Neural cell (in vitro differentiated cells): ENCODE results near the gene MSI2. TPM values are rescaled to one million over a fixed set of nuclear protein-coding genes. Genes with fewer than 3 reads are reported as not detected.

ENCODE experiments used
- H2AFZ ChIP-seq: fragments of 200-600, 300-800 bp; sonication (generic), shearing (Covaris generic); 2 replicates; pipeline ENCODE4 v1.6.0; 2014; ENCODE audit warnings: low read depth, mild to moderate bottlenecking, antibody characterized with exemption, low read length, moderate library complexity
- H3F3A ChIP-seq: fragments of 200-600 bp; shearing (Covaris generic); 2 replicates; pipeline ENCODE4 v1.6.1; 2016; ENCODE audit warnings: mild to moderate bottlenecking, moderate library complexity, mixed read lengths, antibody characterized with exemption, low read length; ENCODE audit not compliant: insufficient read depth, poor library complexity, severe bottlenecking
- H3K27ac ChIP-seq: fragments of 200-600, 300-800 bp; sonication (generic), shearing (Covaris generic); 2 replicates; pipeline ENCODE4 v1.5.1; 2014; ENCODE audit warnings: mild to moderate bottlenecking, low read length, moderate library complexity
- H3K27me3 ChIP-seq: fragments of 300-800, 200-600 bp; sonication (generic), shearing (Covaris generic); 2 replicates; pipeline ENCODE4 v1.6.0; 2014; ENCODE audit warnings: mild to moderate bottlenecking, low read depth, low read length, moderate library complexity; ENCODE audit not compliant: insufficient read depth
- H3K36me3 ChIP-seq: fragments of 300-800, 200-600 bp; sonication (generic), shearing (Covaris generic); 2 replicates; pipeline ENCODE4 v1.5.1; 2014; ENCODE audit warnings: mild to moderate bottlenecking, antibody characterized with exemption, low read length, moderate library complexity; ENCODE audit not compliant: insufficient read depth
- H3K4me2 ChIP-seq: fragments of 300-800, 200-600 bp; sonication (generic), shearing (Covaris generic); 2 replicates; pipeline ENCODE4 v1.6.0; 2014; ENCODE audit warnings: mild to moderate bottlenecking, low read length
- H3K4me3 ChIP-seq: fragments of 300-800, 200-600 bp; sonication (generic), shearing (Covaris generic); 2 replicates; pipeline ENCODE4 v1.5.1; 2014; ENCODE audit warnings: mild to moderate bottlenecking, low read length, moderate library complexity
- H3K79me2 ChIP-seq: fragments of 200-600 bp; shearing (Covaris generic); replicated peaks from 2 replicates; pipeline ENCODE4 v1.6.0; 2014; ENCODE audit warnings: mild to moderate bottlenecking, low read length, moderate library complexity; ENCODE audit not compliant: insufficient read depth
- H3K9ac ChIP-seq: fragments of 300-800, 200-600 bp; sonication (generic), shearing (Covaris generic); 2 replicates; pipeline ENCODE4 v1.6.1; 2016; ENCODE audit warnings: mild to moderate bottlenecking, low read length, mixed read lengths
- H3K9me2 ChIP-seq: fragments of 200-600 bp; shearing (Covaris generic); 2 replicates; pipeline ENCODE4 v1.6.1; 2016; ENCODE audit warnings: mild to moderate bottlenecking, low read length, mixed read lengths; ENCODE audit not compliant: insufficient read depth
- H3K9me3 ChIP-seq: fragments of 200-600, 300-800 bp; sonication (generic), shearing (Covaris generic); 2 replicates; pipeline ENCODE4 v1.6.1; 2016; ENCODE audit warnings: mild to moderate bottlenecking, mixed run types, low read length, moderate library complexity, mixed read lengths
- H4K20me1 ChIP-seq: fragments of 200-600 bp; shearing (Covaris generic); 2 replicates; pipeline ENCODE4 v1.6.1; 2016; ENCODE audit warnings: mild to moderate bottlenecking, mixed run types; ENCODE audit not compliant: insufficient read depth
- CTCF ChIP-seq: fragments of 450-650 bp; IDR thresholded peaks from 2 replicates; pipeline ENCODE4 v1.5.1; 2014; ENCODE audit warnings: antibody characterized with exemption, mild to moderate bottlenecking, moderate library complexity; ENCODE audit not compliant: poor library complexity, severe bottlenecking
- EP300 ChIP-seq: fragments of 450-650 bp; conservative IDR thresholded peaks from 2 replicates; pipeline ENCODE4 v1.6.1; 2014; ENCODE audit warnings: antibody characterized with exemption, mild to moderate bottlenecking, moderate library complexity; ENCODE audit not compliant: poor library complexity, severe bottlenecking
- EZH2 ChIP-seq: fragments of 200-600, 300-800 bp; shearing (Covaris generic), sonication (generic); IDR thresholded peaks from 2 replicates; pipeline ENCODE4 v1.6.1; 2014; ENCODE audit warnings: antibody characterized with exemption, low read length, borderline replicate concordance, mild to moderate bottlenecking; ENCODE audit not compliant: insufficient read depth, poor library complexity, severe bottlenecking
- MXI1 ChIP-seq: fragments of 450-650 bp; conservative IDR thresholded peaks from 2 replicates; pipeline ENCODE4 v1.6.1; 2014; ENCODE audit warnings: antibody characterized with exemption, mild to moderate bottlenecking; ENCODE audit not compliant: poor library complexity, severe bottlenecking
- POLR2AphosphoS5 ChIP-seq: IDR thresholded peaks from 2 replicates; pipeline ENCODE4 v1.6.1; 2012
- RAD21 ChIP-seq: fragments of 450-650 bp; conservative IDR thresholded peaks from 2 replicates; pipeline ENCODE4 v1.6.1; 2014; ENCODE audit warnings: antibody characterized with exemption, mild to moderate bottlenecking, moderate library complexity
- REST ChIP-seq: IDR thresholded peaks from 2 replicates; pipeline ENCODE4 v1.6.1; 2012; ENCODE audit warnings: borderline replicate concordance
- SMC3 ChIP-seq: fragments of 450-650 bp; conservative IDR thresholded peaks from 2 replicates; pipeline ENCODE4 v1.6.1; 2014; ENCODE audit warnings: antibody characterized with exemption, mild to moderate bottlenecking, moderate library complexity; ENCODE audit not compliant: poor library complexity
- TAF1 ChIP-seq: IDR thresholded peaks from 2 replicates; pipeline ENCODE4 v1.6.1; 2012; ENCODE audit warnings: low read depth
- polyA plus RNA-seq: library from polyadenylated mRNA; depleted of rRNA; stranded (reverse); fragments of >200 nt; gene quantifications from 2 replicates; pipeline ENCODE4 v1.2.3, GENCODE V29; 2014

The MSI2 gene
- polyA plus RNA-seq, 1 donor from 2014 or later: 61.4 TPM

GRCh38 chr17:57589151-57590034, 333.1 kb downstream of the MSI2 start:
- Histone ChIP-seq H3K4me2 (no peak overlapping the region), H3K79me2 (peaks cover 11% of the 10 kb centered on the region), H3K9me2 (no peaks in the 10 kb centered on the region), H3K27me3 (no peaks in the 10 kb centered on the region), H3K9me3 (no peaks in the 10 kb centered on the region), H3F3A (no peaks in the 10 kb centered on the region), H3K4me3 (no peak overlapping the region), H3K36me3 (no peaks in the 10 kb centered on the region), H3K27ac (no peak overlapping the region), H4K20me1 (no peaks in the 10 kb centered on the region), H2AFZ (no peak overlapping the region), H3K9ac (no peak overlapping the region)
- TF ChIP-seq CTCF: no peak
- no peak for TF ChIP-seq EP300
- no peak for TF ChIP-seq SMC3
- no peak for TF ChIP-seq TAF1
- no peak for TF ChIP-seq EZH2
- no peak for TF ChIP-seq MXI1
- no peak for TF ChIP-seq REST
- TF ChIP-seq POLR2AphosphoS5: no peak
- no peak for TF ChIP-seq RAD21

GRCh38 chr17:57593739-57594462, 337.6 kb downstream of the MSI2 start:
- H3K9me3 ChIP-seq: no peaks in the 10 kb centered on the region
- no peak overlapping the region for H3K4me3 ChIP-seq
- no peaks in the 10 kb centered on the region for H3K9me2 ChIP-seq
- no peaks in the 10 kb centered on the region for H4K20me1 ChIP-seq
- H3K36me3 ChIP-seq: no peaks in the 10 kb centered on the region
- no peak overlapping the region for H3K27ac ChIP-seq
- no peaks in the 10 kb centered on the region for H3F3A ChIP-seq
- no peak overlapping the region for H3K4me2 ChIP-seq
- no peak overlapping the region for H3K9ac ChIP-seq
- H2AFZ ChIP-seq: no peak overlapping the region
- H3K27me3 ChIP-seq: no peaks in the 10 kb centered on the region
- H3K79me2 ChIP-seq: peaks cover 11% of the 10 kb centered on the region
- TF ChIP-seq REST: no peak
- no peak for TF ChIP-seq EZH2
- TF ChIP-seq TAF1: no peak
- no peak for TF ChIP-seq POLR2AphosphoS5
- TF ChIP-seq CTCF: no peak
- TF ChIP-seq SMC3: no peak
